ENCODE measurements around the gene MLLT3. TPM values are rescaled to one million over a fixed set of nuclear protein-coding genes. Genes with fewer than 3 reads are reported as not detected.
"Not testable (repeated sequence)": the region's sequence is repeated elsewhere in the genome, so short reads cannot be mapped to it uniquely, and the experiment has no call there.

Gene MLLT3
- total RNA-seq, result 10 to 100 TPM; 13.0 to 19.0 (median 14.6) TPM

GRCh38 chr9:20622330-20623020 lies at the start of gene MLLT3:
TSS of gene MLLT3 (minus strand) at chr9:20622499.
- no peaks in the 10 kb centered on the region for H3K9me3 Mint-ChIP-seq
- no peaks in the 10 kb centered on the region for H3K27me3 Mint-ChIP-seq (ENCODE audit: low read depth)
- peaks cover 41% of the 10 kb centered on the region for H3K4me1 Mint-ChIP-seq (ENCODE audit: low read depth)
- ATAC-seq, result peak; percentile 81
- no peaks in the 10 kb centered on the region for H3K36me3 Mint-ChIP-seq (ENCODE audit: insufficient read depth)
- DNase-seq, result peak; percentile 96
- H3K4me3 Mint-ChIP-seq, result peak within 1 kb of the TSS; percentile 92

- no peaks in the 10 kb centered on the region for H3K9me3 Mint-ChIP-seq
- no peaks in the 10 kb centered on the region for H3K36me3 Mint-ChIP-seq (ENCODE audit: insufficient read depth)
- H3K4me3 Mint-ChIP-seq, result no peak overlapping the region
- no peaks in the 10 kb centered on the region for H3K4me1 Mint-ChIP-seq (ENCODE audit: low read depth)
- ATAC-seq, result no peak
- H3K27me3 Mint-ChIP-seq (ENCODE audit: low read depth), result no peaks in the 10 kb centered on the region
- no peak for DNase-seq
Measured at GRCh38 chr9:20671635-20672034, 49.3 kb upstream of the MLLT3 start.

GRCh38 chr9:20670395-20670794 lies 48.1 kb upstream of the MLLT3 start:
- DNase-seq (no peak), ATAC-seq (no peak)
- Mint-ChIP-seq H3K9me3 (no peaks in the 10 kb centered on the region), H3K27me3 (ENCODE audit: low read depth) (peaks cover 4% of the 10 kb centered on the region), H3K36me3 (ENCODE audit: insufficient read depth) (no peaks in the 10 kb centered on the region), H3K4me1 (ENCODE audit: low read depth) (no peaks in the 10 kb centered on the region), H3K4me3 (no peak overlapping the region)

- Mint-ChIP-seq H3K36me3 (ENCODE audit: insufficient read depth) (no peaks in the 10 kb centered on the region), H3K27me3 (ENCODE audit: low read depth) (peaks cover 7% of the 10 kb centered on the region), H3K4me1 (ENCODE audit: low read depth) (peaks cover 5% of the 10 kb centered on the region), H3K4me3 (no peak overlapping the region), H3K9me3 (no peaks in the 10 kb centered on the region)
- ATAC-seq, result no peak
- no peak for DNase-seq
Measured at GRCh38 chr9:20664501-20664900, 42.2 kb upstream of the MLLT3 start.

- Mint-ChIP-seq H3K4me3 (no peak overlapping the region), H3K36me3 (ENCODE audit: insufficient read depth) (no peaks in the 10 kb centered on the region), H3K9me3 (no peaks in the 10 kb centered on the region), H3K4me1 (ENCODE audit: low read depth) (peaks cover 5% of the 10 kb centered on the region), H3K27me3 (ENCODE audit: low read depth) (peaks cover 7% of the 10 kb centered on the region)
- no peak for DNase-seq
- ATAC-seq, result no peak
Measured at GRCh38 chr9:20663133-20663532, 40.8 kb upstream of the MLLT3 start.

- Mint-ChIP-seq H3K9me3 (no peaks in the 10 kb centered on the region), H3K27me3 (ENCODE audit: low read depth) (peaks cover 7% of the 10 kb centered on the region), H3K4me1 (ENCODE audit: low read depth) (peaks cover 5% of the 10 kb centered on the region), H3K4me3 (no peak overlapping the region), H3K36me3 (ENCODE audit: insufficient read depth) (no peaks in the 10 kb centered on the region)
- DNase-seq (no peak), ATAC-seq (no peak)
Measured at GRCh38 chr9:20662156-20662555, 39.9 kb upstream of the MLLT3 start.

- no peaks in the 10 kb centered on the region for H3K9me3 Mint-ChIP-seq
- no peaks in the 10 kb centered on the region for H3K36me3 Mint-ChIP-seq (ENCODE audit: insufficient read depth)
- ATAC-seq, result no peak
- peaks cover 8% of the 10 kb centered on the region for H3K4me1 Mint-ChIP-seq (ENCODE audit: low read depth)
- peaks cover 2% of the 10 kb centered on the region for H3K27me3 Mint-ChIP-seq (ENCODE audit: low read depth)
- H3K4me3 Mint-ChIP-seq, result no peak overlapping the region
- no peak for DNase-seq
Measured at GRCh38 chr9:20659474-20659967, 37.2 kb upstream of the MLLT3 start.

GRCh38 chr9:20658677-20659473 lies 36.6 kb upstream of the MLLT3 start:
- DNase-seq (no peak), ATAC-seq (peak in 1 of 2 donors; percentile 52)
- Mint-ChIP-seq H3K9me3 (no peaks in the 10 kb centered on the region), H3K4me3 (no peak overlapping the region), H3K36me3 (ENCODE audit: insufficient read depth) (no peaks in the 10 kb centered on the region), H3K27me3 (ENCODE audit: low read depth) (peaks cover 2% of the 10 kb centered on the region), H3K4me1 (ENCODE audit: low read depth) (peaks cover 8% of the 10 kb centered on the region)

GRCh38 chr9:20658246-20658667 lies 36.0 kb upstream of the MLLT3 start:
- DNase-seq, result peak; percentile 30
- H3K4me1 Mint-ChIP-seq (ENCODE audit: low read depth); H3K4me3 Mint-ChIP-seq; H3K36me3 Mint-ChIP-seq (ENCODE audit: insufficient read depth); ATAC-seq; H3K27me3 Mint-ChIP-seq (ENCODE audit: low read depth); H3K9me3 Mint-ChIP-seq: not testable (repeated sequence)

- no peaks in the 10 kb centered on the region for H3K27me3 Mint-ChIP-seq (ENCODE audit: low read depth)
- H3K4me3 Mint-ChIP-seq, result no peak overlapping the region
- no peaks in the 10 kb centered on the region for H3K36me3 Mint-ChIP-seq (ENCODE audit: insufficient read depth)
- ATAC-seq (no peak), DNase-seq (no peak)
- H3K4me1 Mint-ChIP-seq (ENCODE audit: low read depth), result peaks cover 3% of the 10 kb centered on the region
- H3K9me3 Mint-ChIP-seq, result no peaks in the 10 kb centered on the region
Measured at GRCh38 chr9:20651939-20652338, 29.6 kb upstream of the MLLT3 start.

GRCh38 chr9:20650750-20651299 lies 28.5 kb upstream of the MLLT3 start:
- DNase-seq (no peak), ATAC-seq (no peak)
- no peaks in the 10 kb centered on the region for H3K27me3 Mint-ChIP-seq (ENCODE audit: low read depth)
- H3K4me3 Mint-ChIP-seq, result no peak overlapping the region
- H3K9me3 Mint-ChIP-seq, result no peaks in the 10 kb centered on the region
- H3K4me1 Mint-ChIP-seq (ENCODE audit: low read depth), result peaks cover 3% of the 10 kb centered on the region
- no peaks in the 10 kb centered on the region for H3K36me3 Mint-ChIP-seq (ENCODE audit: insufficient read depth)

- H3K36me3 Mint-ChIP-seq (ENCODE audit: insufficient read depth), result no peaks in the 10 kb centered on the region
- H3K4me1 Mint-ChIP-seq (ENCODE audit: low read depth), result peaks cover 2% of the 10 kb centered on the region
Measured at GRCh38 chr9:20650313-20650712, 28.0 kb upstream of the MLLT3 start.

GRCh38 chr9:20649381-20649780 lies 27.1 kb upstream of the MLLT3 start:
- no peak for ATAC-seq
- no peak overlapping the region for H3K4me3 Mint-ChIP-seq
- H3K4me1 Mint-ChIP-seq (ENCODE audit: low read depth), result no peaks in the 10 kb centered on the region
- no peaks in the 10 kb centered on the region for H3K36me3 Mint-ChIP-seq (ENCODE audit: insufficient read depth)
- no peaks in the 10 kb centered on the region for H3K9me3 Mint-ChIP-seq
- no peaks in the 10 kb centered on the region for H3K27me3 Mint-ChIP-seq (ENCODE audit: low read depth)
- DNase-seq, result no peak

More at GRCh38 chr9:20650313-20650712, 28.0 kb upstream of the MLLT3 start:
- DNase-seq (no peak), ATAC-seq (no peak)
- Mint-ChIP-seq H3K27me3 (ENCODE audit: low read depth) (no peaks in the 10 kb centered on the region), H3K9me3 (no peaks in the 10 kb centered on the region), H3K4me3 (no peak overlapping the region)

- Mint-ChIP-seq H3K9me3 (no peaks in the 10 kb centered on the region), H3K4me3 (no peak overlapping the region), H3K4me1 (ENCODE audit: low read depth) (peaks cover 2% of the 10 kb centered on the region), H3K36me3 (ENCODE audit: insufficient read depth) (no peaks in the 10 kb centered on the region), H3K27me3 (ENCODE audit: low read depth) (no peaks in the 10 kb centered on the region)
- ATAC-seq (no peak), DNase-seq (no peak)
Measured at GRCh38 chr9:20646656-20647055, 24.4 kb upstream of the MLLT3 start.

Measured in activated T-cell treated with anti-CD3 and anti-CD28 coated beads, Interleukin-2, amount 50 U/mL, for 4 hours (primary cell).